Measurements from ENCODE around the gene ZSWIM1.
A peak's percentile ranks its signal among the peaks of the same experiment; 100 is the strongest.

The ZSWIM1 gene

DNA sequence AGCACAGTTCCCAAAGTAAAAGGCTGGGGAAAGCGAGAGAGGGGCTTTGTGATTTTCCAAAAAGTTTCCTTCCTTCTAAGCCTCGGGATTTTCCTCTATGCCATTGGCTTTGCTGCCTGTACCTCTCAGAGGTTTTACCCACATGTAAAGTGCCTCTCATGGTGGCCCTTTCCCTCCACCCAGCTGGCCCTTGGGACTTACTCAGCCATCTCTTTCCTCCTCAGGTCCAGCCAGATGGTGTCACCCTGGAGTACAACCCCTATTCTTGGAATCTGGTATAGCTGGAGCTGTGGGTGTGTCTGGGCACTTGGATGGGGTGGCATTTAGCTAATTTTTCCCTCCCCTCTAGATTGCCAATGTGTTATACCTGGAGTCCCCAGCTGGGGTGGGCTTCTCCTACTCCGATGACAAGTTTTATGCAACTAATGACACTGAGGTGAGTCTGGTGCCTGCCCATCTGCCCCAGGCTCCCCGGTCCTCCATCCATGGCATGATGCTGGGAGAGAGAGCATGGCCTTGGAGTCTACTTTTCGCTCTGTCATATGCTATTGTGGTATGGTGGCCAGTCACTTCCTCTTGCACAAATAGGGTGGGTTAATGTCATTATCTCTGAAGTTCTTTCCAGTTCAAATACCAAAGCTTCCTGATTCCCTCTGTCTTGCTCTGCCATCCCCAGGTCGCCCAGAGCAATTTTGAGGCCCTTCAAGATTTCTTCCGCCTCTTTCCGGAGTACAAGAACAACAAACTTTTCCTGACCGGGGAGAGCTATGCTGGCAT, 11.2 kb downstream of the ZSWIM1 start:
- TF ChIP-seq CTCF (IDR thresholded peaks at IDR 0.05; ENCODE audit: control insufficient read depth, insufficient read depth, low read depth, low read length, missing control alignments) = peak; percentile 34
- no peak for DNase-seq (ENCODE audit: low read depth)
- peak overlapping the region; percentile 65 for H3K4me3 ChIP-seq (ENCODE audit: control insufficient read depth, low read depth, low read length)

DNA sequence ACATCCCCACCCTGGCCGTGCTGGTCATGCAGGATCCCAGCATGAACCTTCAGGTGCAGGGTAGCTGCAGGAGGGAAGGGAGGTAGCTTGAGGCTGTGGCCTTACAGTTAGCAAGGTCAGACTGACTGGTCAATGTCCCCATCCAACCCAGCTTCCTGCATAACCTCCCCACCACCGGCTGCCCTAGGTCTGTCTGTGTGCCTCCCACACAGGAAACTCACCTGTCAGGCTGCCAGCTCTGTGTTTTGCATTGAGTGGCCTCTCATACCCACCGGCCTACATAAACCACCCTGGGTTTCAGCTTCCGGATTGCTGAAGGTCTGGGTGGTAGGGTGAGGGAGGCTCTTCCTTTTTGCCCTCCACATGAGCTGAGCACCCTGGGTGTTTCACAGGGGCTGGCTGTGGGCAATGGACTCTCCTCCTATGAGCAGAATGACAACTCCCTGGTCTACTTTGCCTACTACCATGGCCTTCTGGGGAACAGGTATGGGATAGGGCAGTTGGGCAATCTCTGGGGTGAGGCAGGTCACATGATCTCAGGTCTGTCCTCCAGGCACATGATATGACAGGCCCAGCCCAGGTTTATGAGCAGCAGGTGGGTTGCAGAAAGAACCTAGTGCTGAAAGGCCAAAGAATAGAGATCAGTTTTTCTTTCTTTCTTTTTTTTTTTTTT, 11.9 kb downstream of the ZSWIM1 start:
- no peak overlapping the region for H3K4me3 ChIP-seq (ENCODE audit: control insufficient read depth, low read depth, low read length)
- no peak for DNase-seq (ENCODE audit: low read depth)

GRCh38 chr20:45893831-45894230, 12.8 kb downstream of the ZSWIM1 start:
- no peak for DNase-seq (ENCODE audit: low read depth)
- TF ChIP-seq CTCF (IDR thresholded peaks at IDR 0.05; ENCODE audit: control insufficient read depth, insufficient read depth, low read depth, low read length, missing control alignments) = no peak
- no peak overlapping the region for H3K4me3 ChIP-seq (ENCODE audit: control insufficient read depth, low read depth, low read length)

More for the DNA sequence above, 11.9 kb downstream of the ZSWIM1 start:
- no peak for TF ChIP-seq CTCF (IDR thresholded peaks at IDR 0.05; ENCODE audit: control insufficient read depth, insufficient read depth, low read depth, low read length, missing control alignments)

GRCh38 chr20:45894797-45895196, 13.8 kb downstream of the ZSWIM1 start:
- DNase-seq (ENCODE audit: low read depth) = no peak
- no peak overlapping the region for H3K4me3 ChIP-seq (ENCODE audit: control insufficient read depth, low read depth, low read length)
- TF ChIP-seq CTCF (IDR thresholded peaks at IDR 0.05; ENCODE audit: control insufficient read depth, insufficient read depth, low read depth, low read length, missing control alignments) = no peak

- TF ChIP-seq CTCF (IDR thresholded peaks at IDR 0.05; ENCODE audit: control insufficient read depth, insufficient read depth, low read depth, low read length, missing control alignments) = no peak
- no peak for DNase-seq (ENCODE audit: low read depth)
- H3K4me3 ChIP-seq (ENCODE audit: control insufficient read depth, low read depth, low read length) = no peak overlapping the region
These were observed 15.7 kb downstream of the ZSWIM1 start for GRCh38 chr20:45896641-45897161.

DNA sequence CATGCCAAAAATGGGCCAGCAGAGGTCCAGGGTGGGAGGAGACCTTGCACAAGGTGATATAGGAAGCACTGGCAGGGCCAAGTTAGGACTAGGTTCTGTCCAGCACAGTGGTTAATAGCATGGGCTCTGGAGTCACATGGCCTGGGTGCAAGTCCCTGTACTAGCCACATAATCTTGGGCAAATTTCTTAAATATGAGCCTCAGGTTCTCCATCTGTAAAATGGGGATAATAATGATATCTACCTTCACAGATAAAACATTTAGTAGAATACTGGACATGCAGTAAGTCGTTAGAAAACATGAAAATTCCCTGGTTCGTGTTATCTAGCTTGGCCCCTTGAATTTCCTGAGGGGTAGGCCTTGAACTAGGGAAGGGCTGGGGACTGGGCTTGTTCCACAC, 16.3 kb downstream of the ZSWIM1 start:
- no peak overlapping the region for H3K4me3 ChIP-seq (ENCODE audit: control insufficient read depth, low read depth, low read length)
- TF ChIP-seq CTCF (IDR thresholded peaks at IDR 0.05; ENCODE audit: control insufficient read depth, insufficient read depth, low read depth, low read length, missing control alignments) = no peak
- no peak for DNase-seq (ENCODE audit: low read depth)
